Neural cell (in vitro differentiated cells): ENCODE data around the gene C16orf74.

Source experiments
- EP300 ChIP-seq: fragments of 450-650 bp; conservative IDR thresholded peaks from 2 replicates; pipeline ENCODE4 v1.6.1; 2014; ENCODE audit warnings: antibody characterized with exemption, mild to moderate bottlenecking, moderate library complexity; ENCODE audit not compliant: poor library complexity, severe bottlenecking
- RAD21 ChIP-seq: fragments of 450-650 bp; conservative IDR thresholded peaks from 2 replicates; pipeline ENCODE4 v1.6.1; 2014; ENCODE audit warnings: antibody characterized with exemption, mild to moderate bottlenecking, moderate library complexity
- REST ChIP-seq: IDR thresholded peaks from 2 replicates; pipeline ENCODE4 v1.6.1; 2012; ENCODE audit warnings: borderline replicate concordance
- SMC3 ChIP-seq: fragments of 450-650 bp; conservative IDR thresholded peaks from 2 replicates; pipeline ENCODE4 v1.6.1; 2014; ENCODE audit warnings: antibody characterized with exemption, mild to moderate bottlenecking, moderate library complexity; ENCODE audit not compliant: poor library complexity
- TF ChIP-seq, protein P1 (sequence below): fragments of 450-650 bp; IDR thresholded peaks from 2 replicates; pipeline ENCODE4 v1.5.1; 2014; ENCODE audit warnings: antibody characterized with exemption, mild to moderate bottlenecking, moderate library complexity; ENCODE audit not compliant: poor library complexity, severe bottlenecking

- TF ChIP-seq, protein P1, sequence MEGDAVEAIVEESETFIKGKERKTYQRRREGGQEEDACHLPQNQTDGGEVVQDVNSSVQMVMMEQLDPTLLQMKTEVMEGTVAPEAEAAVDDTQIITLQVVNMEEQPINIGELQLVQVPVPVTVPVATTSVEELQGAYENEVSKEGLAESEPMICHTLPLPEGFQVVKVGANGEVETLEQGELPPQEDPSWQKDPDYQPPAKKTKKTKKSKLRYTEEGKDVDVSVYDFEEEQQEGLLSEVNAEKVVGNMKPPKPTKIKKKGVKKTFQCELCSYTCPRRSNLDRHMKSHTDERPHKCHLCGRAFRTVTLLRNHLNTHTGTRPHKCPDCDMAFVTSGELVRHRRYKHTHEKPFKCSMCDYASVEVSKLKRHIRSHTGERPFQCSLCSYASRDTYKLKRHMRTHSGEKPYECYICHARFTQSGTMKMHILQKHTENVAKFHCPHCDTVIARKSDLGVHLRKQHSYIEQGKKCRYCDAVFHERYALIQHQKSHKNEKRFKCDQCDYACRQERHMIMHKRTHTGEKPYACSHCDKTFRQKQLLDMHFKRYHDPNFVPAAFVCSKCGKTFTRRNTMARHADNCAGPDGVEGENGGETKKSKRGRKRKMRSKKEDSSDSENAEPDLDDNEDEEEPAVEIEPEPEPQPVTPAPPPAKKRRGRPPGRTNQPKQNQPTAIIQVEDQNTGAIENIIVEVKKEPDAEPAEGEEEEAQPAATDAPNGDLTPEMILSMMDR: no peak
- TF ChIP-seq EP300: no peak
- no peak for TF ChIP-seq RAD21
- TF ChIP-seq REST: no peak
- no peak for TF ChIP-seq SMC3
Observed at GRCh38 chr16:85678821-85679220, 72.1 kb downstream of the C16orf74 start.
